Dermis blood vessel endothelial cell (primary cell): ENCODE measurements around the gene AQP5. TPM values are rescaled to one million over a fixed set of nuclear protein-coding genes. Genes with fewer than 3 reads are reported as not detected.

ENCODE experiments used
- DNase-seq: peaks from one replicate; pipeline ENCODE4 v3.0.0; 2010
- total RNA-seq: library from RNA; depleted of rRNA; stranded (reverse); fragments of >200 nt; gene quantifications from 2 replicates; pipeline ENCODE4 v1.2.3, GENCODE V29; 2014

The AQP5 gene
- total RNA-seq, 1 donor from 2014 or later = 1.4 TPM

- no peak for DNase-seq
Observed at GRCh38 chr12:49950273-49951251, 11.1 kb upstream of the AQP5 start, which contains the start of gene AQP2. TSS of gene AQP2 (plus strand) at chr12:49950737. CDS start at chr12:49950831, 94 bp downstream.

- DNase-seq = no peak
Observed at GRCh38 chr12:49951411-49952240, 10.0 kb upstream of the AQP5 start.

- no peak for DNase-seq
Observed at GRCh38 chr12:49952391-49953055, 9.1 kb upstream of the AQP5 start.

- no peak for DNase-seq
Observed at GRCh38 chr12:49953151-49953550, 8.5 kb upstream of the AQP5 start.

DNA sequence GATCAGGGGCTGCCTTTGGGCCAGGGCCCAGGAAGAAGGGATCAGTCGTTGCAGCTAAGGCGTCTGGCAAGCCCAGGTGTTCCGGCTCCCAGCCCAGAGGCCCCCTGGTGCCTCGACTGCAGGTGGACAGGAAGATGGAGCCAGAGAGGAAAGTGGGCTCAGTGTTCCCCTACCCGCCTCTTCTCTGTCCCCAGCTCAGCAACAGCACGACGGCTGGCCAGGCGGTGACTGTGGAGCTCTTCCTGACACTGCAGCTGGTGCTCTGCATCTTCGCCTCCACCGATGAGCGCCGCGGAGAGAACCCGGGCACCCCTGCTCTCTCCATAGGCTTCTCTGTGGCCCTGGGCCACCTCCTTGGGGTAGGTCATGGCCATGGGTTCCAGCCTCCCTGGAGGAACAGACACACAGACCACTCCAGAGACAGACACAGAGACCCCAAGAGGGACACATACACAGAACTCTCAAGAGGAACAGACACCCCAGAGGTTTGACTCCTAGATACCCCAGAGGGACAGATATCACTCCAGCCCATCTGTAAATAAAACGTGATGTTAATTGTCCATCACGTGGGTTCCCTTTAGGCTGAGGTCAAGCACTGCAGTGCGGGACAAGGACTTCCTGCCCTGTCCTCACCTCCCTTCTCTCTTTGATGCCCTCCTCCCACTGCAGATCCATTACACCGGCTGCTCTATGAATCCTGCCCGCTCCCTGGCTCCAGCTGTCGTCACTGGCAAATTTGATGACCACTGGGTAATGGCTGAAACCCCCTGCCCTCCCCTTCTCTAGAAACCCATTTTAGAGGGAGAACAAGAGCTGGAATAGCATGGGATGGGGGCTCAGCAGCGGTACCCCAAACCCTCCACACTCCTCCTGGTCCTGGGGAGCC lies 7.5 kb upstream of the AQP5 start:
- DNase-seq = no peak

DNA sequence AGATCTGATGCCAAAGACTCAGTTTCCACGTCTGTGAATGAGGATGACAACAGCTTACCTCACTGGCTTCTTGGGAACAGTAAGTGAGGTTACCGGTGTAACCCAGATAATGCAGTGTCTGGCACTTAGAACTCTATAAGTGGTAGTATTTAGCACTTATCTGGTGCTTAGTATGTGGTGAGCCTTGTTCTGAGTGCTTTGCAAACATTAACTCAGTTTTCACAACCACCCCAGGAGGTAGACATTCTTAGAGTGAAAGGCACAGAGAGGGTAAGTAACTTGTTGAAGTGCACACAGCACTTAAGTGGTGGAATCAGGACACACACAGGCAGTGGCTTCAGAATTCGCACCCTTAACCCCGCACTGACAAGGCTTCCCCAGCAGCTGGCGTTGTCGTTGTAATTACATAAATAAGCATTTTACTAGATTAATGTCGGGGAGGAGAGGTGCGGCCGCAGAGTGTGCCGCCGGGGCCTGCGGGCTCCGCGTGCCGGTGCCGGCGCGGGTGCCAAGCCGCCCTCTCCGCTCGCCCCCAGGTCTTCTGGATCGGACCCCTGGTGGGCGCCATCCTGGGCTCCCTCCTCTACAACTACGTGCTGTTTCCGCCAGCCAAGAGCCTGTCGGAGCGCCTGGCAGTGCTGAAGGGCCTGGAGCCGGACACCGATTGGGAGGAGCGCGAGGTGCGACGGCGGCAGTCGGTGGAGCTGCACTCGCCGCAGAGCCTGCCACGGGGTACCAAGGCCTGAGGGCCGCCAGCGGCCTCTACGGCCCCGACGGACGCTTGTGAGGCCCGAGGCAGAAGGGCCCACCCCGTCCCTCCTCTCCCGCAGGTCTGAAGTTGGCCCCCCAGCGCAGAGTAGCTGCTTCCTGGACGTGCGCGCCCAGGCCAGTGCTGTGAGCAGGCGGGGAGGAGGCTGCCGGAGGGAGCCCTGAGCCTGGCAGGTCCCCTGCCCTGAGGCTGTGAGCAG lies 6.5 kb upstream of the AQP5 start:
- no peak for DNase-seq

- no peak for DNase-seq
Observed at GRCh38 chr12:49955899-49956662, 5.6 kb upstream of the AQP5 start.

DNA sequence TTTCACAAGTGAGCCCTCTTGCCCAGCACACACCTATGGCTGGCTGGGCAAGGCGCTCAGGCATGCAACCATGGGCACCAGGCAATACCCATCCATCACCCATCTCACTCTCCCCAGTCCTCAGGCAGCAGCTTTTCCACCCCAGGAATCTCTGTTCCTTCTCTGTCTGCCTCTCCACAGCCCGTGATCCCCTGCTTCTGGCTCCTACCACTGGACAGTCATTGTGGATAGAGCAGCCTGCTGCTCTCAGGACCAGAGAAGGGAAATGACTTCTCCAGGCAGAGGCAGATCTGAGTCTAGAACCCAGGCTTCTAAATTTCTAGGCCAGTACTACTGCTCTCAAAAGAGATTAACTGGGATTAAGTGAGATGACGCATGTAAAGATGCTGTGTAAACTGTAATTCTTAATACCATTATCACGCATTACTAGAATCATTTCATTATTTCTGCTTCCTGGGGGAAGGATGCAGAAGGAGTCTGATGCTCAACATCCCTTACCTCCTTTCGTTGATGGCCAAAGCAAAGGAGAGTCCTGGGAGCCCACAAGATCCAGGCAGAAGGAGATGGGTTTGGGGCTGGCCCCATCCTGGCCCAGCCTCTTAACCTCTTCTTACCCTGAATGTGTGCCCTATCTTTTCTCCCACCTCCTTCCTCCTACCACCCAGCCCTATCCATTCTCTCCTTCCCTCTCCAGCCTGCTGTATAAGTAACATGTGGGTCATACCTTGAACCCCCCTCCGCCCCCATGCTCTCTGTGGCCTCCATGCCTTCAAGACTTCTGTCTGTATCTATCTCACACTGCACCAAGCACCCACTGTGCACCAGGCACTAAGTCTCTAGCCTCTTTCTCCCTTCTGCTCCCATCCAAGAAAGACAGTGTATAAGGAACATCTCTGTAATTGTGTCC lies 4.8 kb upstream of the AQP5 start:
- DNase-seq = no peak

GRCh38 chr12:49957570-49957967 lies 4.1 kb upstream of the AQP5 start:
- DNase-seq = no peak

GRCh38 chr12:49959685-49960473 lies 1.8 kb upstream of the AQP5 start:
- peak; percentile 93 for DNase-seq

DNA sequence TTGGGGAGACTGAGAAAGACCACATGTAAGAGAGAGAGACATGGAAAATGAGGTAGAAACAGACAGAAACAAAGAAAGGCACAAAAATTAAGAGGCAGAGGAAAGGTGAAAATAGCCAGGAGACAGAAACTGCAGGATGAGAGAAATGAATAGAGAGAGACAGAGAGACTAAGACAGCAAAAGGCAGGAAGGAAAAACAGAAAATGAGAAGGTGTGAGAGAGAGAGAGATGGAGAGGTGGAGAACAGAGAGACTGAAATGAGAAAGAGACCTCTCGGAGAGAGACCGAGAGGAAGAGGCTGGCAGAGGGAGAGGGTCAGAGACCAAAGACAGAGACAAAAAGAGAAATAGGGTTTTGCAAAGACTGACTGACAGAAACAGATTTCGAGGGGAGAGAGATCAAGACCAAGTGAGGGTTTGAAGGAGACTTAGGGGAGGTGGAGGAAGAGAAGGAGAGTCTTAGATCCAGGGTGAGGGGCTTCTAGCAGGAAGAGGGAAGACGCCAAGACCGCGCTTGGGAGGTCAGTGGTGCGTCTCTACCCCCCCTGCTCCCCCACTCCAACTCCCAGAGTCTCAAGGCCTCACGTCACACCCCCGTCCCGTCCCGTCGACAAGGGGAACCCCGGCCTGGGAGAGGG lies 1.1 kb upstream of the AQP5 start:
- DNase-seq = no peak

DNA sequence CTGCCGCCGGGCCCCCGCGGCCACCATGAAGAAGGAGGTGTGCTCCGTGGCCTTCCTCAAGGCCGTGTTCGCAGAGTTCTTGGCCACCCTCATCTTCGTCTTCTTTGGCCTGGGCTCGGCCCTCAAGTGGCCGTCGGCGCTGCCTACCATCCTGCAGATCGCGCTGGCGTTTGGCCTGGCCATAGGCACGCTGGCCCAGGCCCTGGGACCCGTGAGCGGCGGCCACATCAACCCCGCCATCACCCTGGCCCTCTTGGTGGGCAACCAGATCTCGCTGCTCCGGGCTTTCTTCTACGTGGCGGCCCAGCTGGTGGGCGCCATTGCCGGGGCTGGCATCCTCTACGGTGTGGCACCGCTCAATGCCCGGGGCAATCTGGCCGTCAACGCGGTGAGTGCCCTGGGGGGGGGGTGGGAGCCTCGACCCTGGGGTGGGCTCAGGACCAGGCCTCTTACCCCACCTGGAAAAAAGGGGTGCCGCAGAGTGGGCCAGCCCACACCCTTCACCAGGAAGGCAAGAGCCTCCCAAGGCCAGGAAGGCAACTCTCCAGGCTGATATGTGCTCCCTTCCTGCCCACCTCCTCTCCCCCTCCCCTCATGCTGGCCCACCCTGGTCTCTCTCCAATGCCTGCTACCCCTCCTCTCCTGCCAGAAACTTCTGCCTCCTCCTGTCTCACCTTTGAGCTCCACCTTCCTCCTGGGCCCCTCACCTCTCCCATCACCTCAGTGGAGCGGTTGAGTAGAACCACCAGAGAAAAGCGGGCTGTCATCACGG lies 507 bp downstream of the AQP5 start:
- DNase-seq = no peak

- peak; percentile 62 for DNase-seq
Observed at GRCh38 chr12:49962861-49963765, 1.4 kb downstream of the AQP5 start.

DNA sequence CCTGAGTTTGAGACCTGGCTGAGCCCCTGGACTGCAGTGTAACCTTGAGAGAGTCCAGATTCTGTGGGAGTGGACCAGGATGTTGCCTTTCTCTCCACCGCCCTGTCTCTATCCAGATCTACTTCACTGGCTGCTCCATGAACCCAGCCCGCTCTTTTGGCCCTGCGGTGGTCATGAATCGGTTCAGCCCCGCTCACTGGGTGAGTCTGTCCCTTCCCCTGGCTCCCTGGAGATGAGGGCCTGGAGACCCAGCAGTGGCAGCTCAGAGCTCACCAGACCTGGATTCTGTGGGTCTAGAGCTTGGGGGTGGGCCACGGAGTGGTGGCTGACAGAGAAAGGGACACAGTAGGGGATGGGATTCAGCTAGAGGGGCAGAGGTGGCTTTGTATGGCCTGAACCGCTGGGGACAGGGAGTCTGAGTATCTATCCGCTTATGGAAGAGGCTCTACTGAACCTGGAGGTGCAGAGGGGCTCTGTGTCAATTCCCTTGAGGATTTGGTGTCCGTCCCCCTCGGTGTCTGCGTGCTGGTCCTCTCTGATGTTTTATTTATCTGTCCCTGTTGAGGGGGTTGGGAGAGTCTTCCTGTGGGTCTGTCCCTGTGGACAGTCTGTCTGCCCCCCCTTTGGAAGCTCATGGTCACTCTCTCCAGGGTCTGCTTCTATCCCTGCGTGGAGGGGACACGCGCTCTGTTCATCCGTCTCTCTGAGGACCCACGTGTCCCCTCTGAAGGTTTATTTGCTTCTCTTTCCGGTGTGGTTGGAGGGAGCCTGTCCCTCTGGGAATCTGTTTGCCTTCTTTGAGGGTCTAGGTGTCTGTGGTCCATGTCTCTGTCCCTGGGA lies 2.5 kb downstream of the AQP5 start:
- DNase-seq = no peak
